C4-2B (cell line): ENCODE measurements around the gene CEP290.

ENCODE experiments used
- ZFX ChIP-seq: fragments of 450-650 bp; IDR thresholded peaks from 2 replicates; pipeline ENCODE4 v1.6.1; 2017
- TF ChIP-seq, protein P1 (sequence below): fragments of 450-650 bp; conservative IDR thresholded peaks from 2 replicates; pipeline ENCODE4 v1.5.1; 2017; ENCODE audit warnings: mild to moderate bottlenecking

DNA sequence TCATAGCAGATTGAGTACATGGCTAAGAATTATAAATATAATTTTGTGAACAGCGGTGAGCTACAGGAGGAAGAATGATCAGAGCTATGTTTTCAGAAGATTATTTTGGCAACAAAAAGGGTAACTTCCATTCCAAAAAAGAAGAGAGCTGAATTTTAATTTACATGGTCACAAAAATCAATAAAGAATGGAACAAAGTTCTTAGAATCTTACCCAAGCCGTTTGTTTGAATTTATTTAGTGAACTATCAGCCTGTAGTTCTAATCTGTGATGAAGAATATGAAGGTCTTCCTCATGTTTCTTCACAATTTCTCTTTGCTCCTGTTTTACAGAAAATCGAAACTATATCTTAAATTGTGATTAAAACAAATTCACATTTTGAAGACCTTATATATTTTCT, 58.3 kb downstream of the CEP290 start:
- TF ChIP-seq, protein P1, sequence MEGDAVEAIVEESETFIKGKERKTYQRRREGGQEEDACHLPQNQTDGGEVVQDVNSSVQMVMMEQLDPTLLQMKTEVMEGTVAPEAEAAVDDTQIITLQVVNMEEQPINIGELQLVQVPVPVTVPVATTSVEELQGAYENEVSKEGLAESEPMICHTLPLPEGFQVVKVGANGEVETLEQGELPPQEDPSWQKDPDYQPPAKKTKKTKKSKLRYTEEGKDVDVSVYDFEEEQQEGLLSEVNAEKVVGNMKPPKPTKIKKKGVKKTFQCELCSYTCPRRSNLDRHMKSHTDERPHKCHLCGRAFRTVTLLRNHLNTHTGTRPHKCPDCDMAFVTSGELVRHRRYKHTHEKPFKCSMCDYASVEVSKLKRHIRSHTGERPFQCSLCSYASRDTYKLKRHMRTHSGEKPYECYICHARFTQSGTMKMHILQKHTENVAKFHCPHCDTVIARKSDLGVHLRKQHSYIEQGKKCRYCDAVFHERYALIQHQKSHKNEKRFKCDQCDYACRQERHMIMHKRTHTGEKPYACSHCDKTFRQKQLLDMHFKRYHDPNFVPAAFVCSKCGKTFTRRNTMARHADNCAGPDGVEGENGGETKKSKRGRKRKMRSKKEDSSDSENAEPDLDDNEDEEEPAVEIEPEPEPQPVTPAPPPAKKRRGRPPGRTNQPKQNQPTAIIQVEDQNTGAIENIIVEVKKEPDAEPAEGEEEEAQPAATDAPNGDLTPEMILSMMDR, result no peak
- no peak for TF ChIP-seq ZFX
